Kidney (tissue), 14 donors: ENCODE measurements around the gene COG7. TPM values are rescaled to one million over a fixed set of nuclear protein-coding genes. Genes with fewer than 3 reads are reported as not detected.

Experiments used
- DNase-seq, 5 donors: peaks; one replicate each; pipeline ENCODE4 v3.0.0-alpha.2; 2013 to 2020
- FAIRE-seq: peaks from 2 replicates; lab custom pipeline; 2012; peaks lifted over from hg19 to GRCh38; lab: Jason Lieb, UNC
- H3K27ac ChIP-seq, 2 donors: one replicate each; pipeline ENCODE4 v1.7.0; 2013; ENCODE audit warnings: low read depth in 2 of 2, low read length in 2 of 2, inconsistent platforms in 1 of 2
- H3K27me3 ChIP-seq: one replicate; pipeline ENCODE4 v1.7.1; 2013; ENCODE audit warnings: low read length, inconsistent platforms; ENCODE audit not compliant: control insufficient read depth, insufficient read depth
- H3K36me3 ChIP-seq, 3 donors: one replicate each; pipeline versions ENCODE4 v1.7.0 to v1.7.1; 2013; ENCODE audit warnings: low read length in 3 of 3, control low read depth in 1 of 3, inconsistent platforms in 1 of 3; ENCODE audit not compliant: insufficient read depth in 3 of 3, control insufficient read depth in 2 of 3
- H3K4me1 ChIP-seq, 3 donors: one replicate each; pipeline versions ENCODE4 v1.7.0 to v1.7.1; 2013; ENCODE audit warnings: low read length in 3 of 3, inconsistent platforms in 1 of 3, low read depth in 1 of 3; ENCODE audit not compliant: control insufficient read depth in 2 of 3, insufficient read depth in 2 of 3
- H3K4me3 ChIP-seq, 3 donors: one replicate each; pipeline versions ENCODE4 v1.7.0 to v1.8.1; 2013; ENCODE audit warnings: low read length in 3 of 3, control low read depth in 1 of 3, inconsistent platforms in 1 of 3
- H3K9ac ChIP-seq, 3 donors: one replicate each; pipeline versions ENCODE4 v1.7.0 to v1.7.1; 2013; ENCODE audit warnings: low read length in 3 of 3, control low read depth in 1 of 3, inconsistent platforms in 1 of 3
- H3K9me3 ChIP-seq, 3 donors: one replicate each; pipeline versions ENCODE4 v1.7.0 to v1.7.1; 2013; ENCODE audit warnings: low read length in 3 of 3, control low read depth in 1 of 3, inconsistent platforms in 1 of 3; ENCODE audit not compliant: control insufficient read depth in 2 of 3, insufficient read depth in 1 of 3
- CTCF ChIP-seq: IDR thresholded peaks from 3 replicates; pipeline ENCODE4 v1.5.1; 2012; ENCODE audit warnings: mild to moderate bottlenecking, moderate library complexity, borderline replicate concordance; ENCODE audit not compliant: insufficient read depth; ENCODE audit errors: extremely low read depth
- intact Hi-C: fragments of 100-400 bp; cut with DNase I; formaldehyde crosslinking; loops from one replicate; pipeline ENCODE4 v1.11.1; 2022
- polyA plus RNA-seq: library from polyadenylated mRNA; stranded (reverse); fragments of 350-450 nt; fragmentation: Illumina TruSeq; extraction: RNeasy Lipid Tissue Mini Kit (QIAGEN cat#74804); gene quantifications from one replicate; pipeline ENCODE4 v1.2.3, GENCODE V29; 2014; ENCODE audit warnings: low read depth, low replicate concordance; ENCODE audit not compliant: insufficient read depth
- total RNA-seq: library from RNA; stranded (reverse); fragmentation: NEBNext Ultra II Directional; extraction: Animal tissue kit (Norgen Biotek cat#: 25700); gene quantifications from one replicate; pipeline ENCODE4 v1.2.1, GENCODE V29; 2021
- donor health status: control.
- donor health status: control.
- donor health status: control.
- donor health status: control.
- donor health status: control.
- donor health status: DM: yes; HTN: yes; CAD: no.
- donor health status: Normal renal cell carcinoma (clear cell type).

Gene COG7
- total and polyA plus RNA-seq, 2 donors from 2014 or later, result 25.2 to 27.0 TPM

GRCh38 chr16:23373436-23374219 lies 79.4 kb downstream of the COG7 start:
- no peak for TF ChIP-seq CTCF
- H3K9ac ChIP-seq, result no peak overlapping the region
- no peaks in the 10 kb centered on the region for H3K36me3 ChIP-seq
- intact Hi-C loops, result no loop called here
- FAIRE-seq (no peak), DNase-seq (no peak)
- no peak overlapping the region for H3K27ac ChIP-seq
- H3K27me3 ChIP-seq, result no peaks in the 10 kb centered on the region
- no peaks in the 10 kb centered on the region for H3K9me3 ChIP-seq
- H3K4me1 ChIP-seq, result no peaks in the 10 kb centered on the region
- no peak overlapping the region for H3K4me3 ChIP-seq

- H3K4me3 ChIP-seq, result no peak overlapping the region
- no peaks in the 10 kb centered on the region for H3K27me3 ChIP-seq
- H3K9ac ChIP-seq, result no peak overlapping the region
- H3K9me3 ChIP-seq, result no peaks in the 10 kb centered on the region
- TF ChIP-seq CTCF, result no peak
- H3K4me1 ChIP-seq, result no peaks in the 10 kb centered on the region
- peak in 1 of 5 donors; percentile 52 for DNase-seq
- intact Hi-C loops, result no loop called here
- no peaks in the 10 kb centered on the region for H3K36me3 ChIP-seq
- no peak overlapping the region for H3K27ac ChIP-seq
- FAIRE-seq, result no peak
These were observed 81.6 kb downstream of the COG7 start for GRCh38 chr16:23371368-23371767.

GRCh38 chr16:23369416-23369815 lies 83.6 kb downstream of the COG7 start:
- H3K27me3 ChIP-seq, result no peaks in the 10 kb centered on the region
- no peak overlapping the region for H3K9ac ChIP-seq
- intact Hi-C loops, result no loop called here
- no peaks in the 10 kb centered on the region for H3K4me1 ChIP-seq
- H3K27ac ChIP-seq, result no peak overlapping the region
- H3K36me3 ChIP-seq, result no peaks in the 10 kb centered on the region
- no peak overlapping the region for H3K4me3 ChIP-seq
- no peak for TF ChIP-seq CTCF
- FAIRE-seq (no peak), DNase-seq (no peak)
- H3K9me3 ChIP-seq, result no peaks in the 10 kb centered on the region
